HepG2 (cell line): ENCODE data around the gene NPHP3. TPM values are rescaled to one million over a fixed set of nuclear protein-coding genes. Genes with fewer than 3 reads are reported as not detected.

Experiments
- ATM ChIP-seq: fragments of 450-650 bp; IDR thresholded peaks from 2 replicates; pipeline ENCODE4 v1.7.1; 2017; ENCODE audit warnings: mild to moderate bottlenecking, borderline replicate concordance
- BHLHE40 ChIP-seq: IDR thresholded peaks from 2 replicates; pipeline ENCODE4 v1.6.1; 2011; ENCODE audit warnings: low read length, improper control_type of control experiment
- CBX2 ChIP-seq, 2 experiments: fragments of 200-600 bp in 1 of 2; sonication (generic); formaldehyde crosslinking in 1 of 2; IDR thresholded peaks; 2 replicates each; pipeline versions ENCODE4 v1.7.0 to v1.8.1; 2018 to 2022; ENCODE audit warnings: low read depth in 2 of 2, low read length in 1 of 2, mild to moderate bottlenecking in 1 of 2, missing genetic modification reagents in 1 of 2
- GATAD1 ChIP-seq: IDR thresholded peaks from 2 replicates; pipeline ENCODE4 v1.6.1; 2016; ENCODE audit warnings: missing genetic modification reagents, missing compliant biosample characterization
- MAFG ChIP-seq: sonication (generic); formaldehyde crosslinking; IDR thresholded peaks from 2 replicates; pipeline ENCODE4 v1.5.1; 2020; ENCODE audit warnings: mild to moderate bottlenecking, missing genetic modification reagents
- NPAS2 ChIP-seq: sonication (generic); formaldehyde crosslinking; IDR thresholded peaks from 2 replicates; pipeline ENCODE4 v1.8.0; 2022; ENCODE audit warnings: mild to moderate bottlenecking, missing genetic modification reagents, borderline replicate concordance
- POLR2AphosphoS5 ChIP-seq: IDR thresholded peaks from 2 replicates; pipeline ENCODE4 v1.6.1; 2012; ENCODE audit warnings: low read depth, low read length
- RCOR2 ChIP-seq: IDR thresholded peaks from 2 replicates; pipeline ENCODE4 v1.6.1; 2016; ENCODE audit warnings: missing biosample characterization, missing genetic modification reagents
- SMYD3 ChIP-seq: sonication (generic); formaldehyde crosslinking; IDR thresholded peaks from 2 replicates; pipeline ENCODE4 v1.8.1; 2023; ENCODE audit warnings: mild to moderate bottlenecking, missing genetic modification reagents
- SNRNP70 ChIP-seq: fragments of 200-400 bp; formaldehyde crosslinking; IDR thresholded peaks from 2 replicates; pipeline ENCODE4 v1.6.1; 2017; ENCODE audit warnings: mild to moderate bottlenecking, low read depth, low read length, moderate library complexity
- SOX5 ChIP-seq: IDR thresholded peaks from 2 replicates; pipeline ENCODE4 v1.6.1; 2016; ENCODE audit warnings: borderline replicate concordance
- SUZ12 ChIP-seq: fragments of 150-350 bp; IDR thresholded peaks from 2 replicates; pipeline ENCODE4 v1.6.1; 2014; ENCODE audit warnings: low read depth, low read length
- THAP11 ChIP-seq: IDR thresholded peaks from 2 replicates; pipeline ENCODE4 v1.6.1; 2016; ENCODE audit warnings: missing biosample characterization, missing genetic modification reagents
- XBP1 ChIP-seq: sonication (generic); formaldehyde crosslinking; IDR thresholded peaks from 2 replicates; pipeline ENCODE4 v1.5.0; 2020; ENCODE audit warnings: missing genetic modification reagents
- ZFP37 ChIP-seq: sonication (generic); formaldehyde crosslinking; IDR thresholded peaks from 2 replicates; pipeline ENCODE4 v1.4.0; 2020; ENCODE audit warnings: missing genetic modification reagents, borderline replicate concordance
- ZNF546 ChIP-seq: sonication (generic); formaldehyde crosslinking; conservative IDR thresholded peaks from 2 replicates; pipeline ENCODE4 v1.8.1; 2023; ENCODE audit warnings: mild to moderate bottlenecking, missing genetic modification reagents
- ZNF615 ChIP-seq: sonication (generic); formaldehyde crosslinking; IDR thresholded peaks from 2 replicates; pipeline ENCODE4 v1.5.0; 2020; ENCODE audit warnings: mild to moderate bottlenecking, missing genetic modification reagents, borderline replicate concordance
- polyA plus RNA-seq, 8 experiments: library from polyadenylated mRNA; depleted of rRNA in 3 of 8; stranded (reverse) in 7 of 8; unstranded in 1 of 8; fragments of >200 nt; fragmentation: Illumina TruSeq in 4 of 8; extraction: Trizol in 4 of 8; gene quantifications; 2 replicates each; pipeline versions ENCODE4 v1.2.1 to v1.2.3, GENCODE V29; 2011 to 2016; ENCODE audit warnings: low read depth in 4 of 8, missing spikeins in 1 of 8, mixed read lengths in 1 of 8; ENCODE audit not compliant: insufficient read depth in 1 of 8
- total RNA-seq, 5 experiments: library from RNA; depleted of rRNA; stranded (reverse); fragments of >200 nt; fragmentation: Illumina TruSeq; extraction: Trizol; gene quantifications; 2 replicates each; pipeline ENCODE4 v1.2.3, GENCODE V29; 2016; ENCODE audit warnings: low read depth in 1 of 5
- TF ChIP-seq, protein P1 (sequence below): sonication (generic); formaldehyde crosslinking; IDR thresholded peaks from 2 replicates; pipeline ENCODE4 v1.5.0; 2020; ENCODE audit warnings: missing genetic modification reagents
- TF ChIP-seq, protein P2 (sequence below): sonication (generic); formaldehyde crosslinking; IDR thresholded peaks from 2 replicates; pipeline ENCODE4 v1.4.0; 2020; ENCODE audit warnings: mild to moderate bottlenecking, missing genetic modification reagents, borderline replicate concordance
- TF ChIP-seq, protein P3 (sequence below): sonication (generic); formaldehyde crosslinking; IDR thresholded peaks from 2 replicates; pipeline ENCODE4 v1.8.0; 2022; ENCODE audit warnings: missing genetic modification reagents, low read depth, mild to moderate bottlenecking, borderline replicate concordance
- TF ChIP-seq, protein P4 (sequence below): sonication (generic); formaldehyde crosslinking; IDR thresholded peaks from 2 replicates; pipeline ENCODE4 v1.5.1; 2020; ENCODE audit warnings: mild to moderate bottlenecking, moderate library complexity, missing genetic modification reagents

NPHP3 gene
- total and polyA plus RNA-seq, 2 of the 13 experiments (the other 11 are each of a cell fraction or from before 2014, with no cell fraction given) = 11.0 to 20.2 TPM

DNA sequence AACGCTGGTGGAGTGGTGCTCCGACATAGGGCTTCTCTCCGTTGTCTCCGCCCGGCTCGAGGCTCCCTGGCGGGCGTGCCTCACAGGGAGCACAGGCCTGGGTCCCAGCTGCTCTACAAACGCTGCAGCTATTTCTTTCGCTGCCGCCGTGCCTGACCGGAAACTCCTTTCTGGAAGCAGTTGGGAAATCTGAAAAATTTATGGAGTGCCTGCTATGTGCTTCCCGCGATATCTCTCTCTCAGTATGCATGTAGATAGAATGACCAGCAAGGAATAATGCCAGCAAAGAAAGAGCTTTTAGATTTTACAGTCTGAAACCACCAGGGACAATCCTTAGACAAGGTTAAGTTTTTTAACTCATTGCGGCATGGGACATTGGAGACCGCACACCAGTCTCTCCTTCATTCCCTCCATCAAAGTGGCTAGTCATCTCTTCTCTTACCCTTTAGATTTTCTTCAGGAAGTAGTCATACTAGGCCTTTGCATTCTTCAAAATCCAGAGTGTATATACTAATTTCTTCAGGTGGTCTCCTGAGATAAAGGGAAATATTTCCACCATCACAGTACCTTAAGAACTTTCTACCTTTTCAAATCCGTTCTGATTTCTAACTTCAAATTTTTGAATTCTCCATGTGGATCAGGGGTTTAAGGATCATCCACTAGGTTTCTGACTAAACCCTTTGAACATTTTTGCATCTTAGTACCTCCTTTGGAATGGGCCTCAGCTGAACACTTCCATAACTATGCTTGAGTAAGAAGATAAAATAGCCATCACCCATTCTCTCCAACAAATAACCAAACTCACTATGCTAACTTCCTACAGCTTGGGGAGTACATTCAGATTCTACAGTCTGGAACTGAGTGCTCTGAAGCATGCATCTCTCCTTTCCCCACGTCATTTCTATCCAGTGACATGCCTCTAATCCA lies 1.1 kb upstream of the NPHP3 start (continued):
- TF ChIP-seq, protein P1, sequence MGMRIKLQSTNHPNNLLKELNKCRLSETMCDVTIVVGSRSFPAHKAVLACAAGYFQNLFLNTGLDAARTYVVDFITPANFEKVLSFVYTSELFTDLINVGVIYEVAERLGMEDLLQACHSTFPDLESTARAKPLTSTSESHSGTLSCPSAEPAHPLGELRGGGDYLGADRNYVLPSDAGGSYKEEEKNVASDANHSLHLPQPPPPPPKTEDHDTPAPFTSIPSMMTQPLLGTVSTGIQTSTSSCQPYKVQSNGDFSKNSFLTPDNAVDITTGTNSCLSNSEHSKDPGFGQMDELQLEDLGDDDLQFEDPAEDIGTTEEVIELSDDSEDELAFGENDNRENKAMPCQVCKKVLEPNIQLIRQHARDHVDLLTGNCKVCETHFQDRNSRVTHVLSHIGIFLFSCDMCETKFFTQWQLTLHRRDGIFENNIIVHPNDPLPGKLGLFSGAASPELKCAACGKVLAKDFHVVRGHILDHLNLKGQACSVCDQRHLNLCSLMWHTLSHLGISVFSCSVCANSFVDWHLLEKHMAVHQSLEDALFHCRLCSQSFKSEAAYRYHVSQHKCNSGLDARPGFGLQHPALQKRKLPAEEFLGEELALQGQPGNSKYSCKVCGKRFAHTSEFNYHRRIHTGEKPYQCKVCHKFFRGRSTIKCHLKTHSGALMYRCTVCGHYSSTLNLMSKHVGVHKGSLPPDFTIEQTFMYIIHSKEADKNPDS (CRISPR knock-in tag) = no peak
- no peak for TF ChIP-seq POLR2AphosphoS5
- TF ChIP-seq GATAD1 (CRISPR knock-in tag) = 0 out of 2 replicates have a peak, but pooled peaks have one; percentile 40
- TF ChIP-seq ZNF615 (CRISPR knock-in tag) = no peak
- no peak for TF ChIP-seq BHLHE40
- TF ChIP-seq SMYD3 (CRISPR knock-in tag) = no peak
- TF ChIP-seq THAP11 (CRISPR knock-in tag) = 0 out of 2 replicates have a peak, but pooled peaks have one; percentile 7
- no peak for TF ChIP-seq SNRNP70
- TF ChIP-seq ZNF546 (CRISPR knock-in tag) = no peak
- TF ChIP-seq, protein P2, sequence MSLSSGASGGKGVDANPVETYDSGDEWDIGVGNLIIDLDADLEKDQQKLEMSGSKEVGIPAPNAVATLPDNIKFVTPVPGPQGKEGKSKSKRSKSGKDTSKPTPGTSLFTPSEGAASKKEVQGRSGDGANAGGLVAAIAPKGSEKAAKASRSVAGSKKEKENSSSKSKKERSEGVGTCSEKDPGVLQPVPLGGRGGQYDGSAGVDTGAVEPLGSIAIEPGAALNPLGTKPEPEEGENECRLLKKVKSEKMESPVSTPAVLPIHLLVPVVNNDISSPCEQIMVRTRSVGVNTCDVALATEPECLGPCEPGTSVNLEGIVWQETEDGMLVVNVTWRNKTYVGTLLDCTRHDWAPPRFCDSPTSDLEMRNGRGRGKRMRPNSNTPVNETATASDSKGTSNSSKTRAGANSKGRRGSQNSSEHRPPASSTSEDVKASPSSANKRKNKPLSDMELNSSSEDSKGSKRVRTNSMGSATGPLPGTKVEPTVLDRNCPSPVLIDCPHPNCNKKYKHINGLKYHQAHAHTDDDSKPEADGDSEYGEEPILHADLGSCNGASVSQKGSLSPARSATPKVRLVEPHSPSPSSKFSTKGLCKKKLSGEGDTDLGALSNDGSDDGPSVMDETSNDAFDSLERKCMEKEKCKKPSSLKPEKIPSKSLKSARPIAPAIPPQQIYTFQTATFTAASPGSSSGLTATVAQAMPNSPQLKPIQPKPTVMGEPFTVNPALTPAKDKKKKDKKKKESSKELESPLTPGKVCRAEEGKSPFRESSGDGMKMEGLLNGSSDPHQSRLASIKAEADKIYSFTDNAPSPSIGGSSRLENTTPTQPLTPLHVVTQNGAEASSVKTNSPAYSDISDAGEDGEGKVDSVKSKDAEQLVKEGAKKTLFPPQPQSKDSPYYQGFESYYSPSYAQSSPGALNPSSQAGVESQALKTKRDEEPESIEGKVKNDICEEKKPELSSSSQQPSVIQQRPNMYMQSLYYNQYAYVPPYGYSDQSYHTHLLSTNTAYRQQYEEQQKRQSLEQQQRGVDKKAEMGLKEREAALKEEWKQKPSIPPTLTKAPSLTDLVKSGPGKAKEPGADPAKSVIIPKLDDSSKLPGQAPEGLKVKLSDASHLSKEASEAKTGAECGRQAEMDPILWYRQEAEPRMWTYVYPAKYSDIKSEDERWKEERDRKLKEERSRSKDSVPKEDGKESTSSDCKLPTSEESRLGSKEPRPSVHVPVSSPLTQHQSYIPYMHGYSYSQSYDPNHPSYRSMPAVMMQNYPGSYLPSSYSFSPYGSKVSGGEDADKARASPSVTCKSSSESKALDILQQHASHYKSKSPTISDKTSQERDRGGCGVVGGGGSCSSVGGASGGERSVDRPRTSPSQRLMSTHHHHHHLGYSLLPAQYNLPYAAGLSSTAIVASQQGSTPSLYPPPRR = no peak
- no peak for TF ChIP-seq ATM
- TF ChIP-seq SUZ12 = no peak
- TF ChIP-seq MAFG (CRISPR knock-in tag) = no peak
- TF ChIP-seq, protein P3, sequence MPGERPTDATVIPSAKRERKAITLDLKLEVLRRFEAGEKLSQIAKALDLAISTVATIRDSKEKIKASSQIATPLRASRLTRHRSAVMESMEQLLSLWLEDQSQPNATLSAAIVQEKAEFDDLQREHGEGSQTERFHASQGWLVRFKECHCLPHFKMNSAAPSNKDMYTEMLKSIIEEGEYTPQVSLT (CRISPR knock-in tag) = no peak
- TF ChIP-seq, protein P4, sequence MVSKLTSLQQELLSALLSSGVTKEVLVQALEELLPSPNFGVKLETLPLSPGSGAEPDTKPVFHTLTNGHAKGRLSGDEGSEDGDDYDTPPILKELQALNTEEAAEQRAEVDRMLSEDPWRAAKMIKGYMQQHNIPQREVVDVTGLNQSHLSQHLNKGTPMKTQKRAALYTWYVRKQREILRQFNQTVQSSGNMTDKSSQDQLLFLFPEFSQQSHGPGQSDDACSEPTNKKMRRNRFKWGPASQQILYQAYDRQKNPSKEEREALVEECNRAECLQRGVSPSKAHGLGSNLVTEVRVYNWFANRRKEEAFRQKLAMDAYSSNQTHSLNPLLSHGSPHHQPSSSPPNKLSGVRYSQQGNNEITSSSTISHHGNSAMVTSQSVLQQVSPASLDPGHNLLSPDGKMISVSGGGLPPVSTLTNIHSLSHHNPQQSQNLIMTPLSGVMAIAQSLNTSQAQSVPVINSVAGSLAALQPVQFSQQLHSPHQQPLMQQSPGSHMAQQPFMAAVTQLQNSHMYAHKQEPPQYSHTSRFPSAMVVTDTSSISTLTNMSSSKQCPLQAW (CRISPR knock-in tag) = no peak
- no peak for TF ChIP-seq NPAS2 (CRISPR knock-in tag)
- TF ChIP-seq ZFP37 (CRISPR knock-in tag) = peak; percentile 52; the same call in 1 of the 2 replicates
- no peak for TF ChIP-seq SOX5
- TF ChIP-seq XBP1 = no peak
- TF ChIP-seq RCOR2 (CRISPR knock-in tag) = no peak
- TF ChIP-seq CBX2 (IDR thresholded peaks at IDR 0.05; ENCODE audit: low read depth, low read length) = no peak
- no peak for TF ChIP-seq CBX2 (CRISPR knock-in tag; IDR thresholded peaks at IDR 0.05; ENCODE audit: low read depth)
